Measurements from ENCODE around the gene PPHLN1.

The PPHLN1 gene

DNA sequence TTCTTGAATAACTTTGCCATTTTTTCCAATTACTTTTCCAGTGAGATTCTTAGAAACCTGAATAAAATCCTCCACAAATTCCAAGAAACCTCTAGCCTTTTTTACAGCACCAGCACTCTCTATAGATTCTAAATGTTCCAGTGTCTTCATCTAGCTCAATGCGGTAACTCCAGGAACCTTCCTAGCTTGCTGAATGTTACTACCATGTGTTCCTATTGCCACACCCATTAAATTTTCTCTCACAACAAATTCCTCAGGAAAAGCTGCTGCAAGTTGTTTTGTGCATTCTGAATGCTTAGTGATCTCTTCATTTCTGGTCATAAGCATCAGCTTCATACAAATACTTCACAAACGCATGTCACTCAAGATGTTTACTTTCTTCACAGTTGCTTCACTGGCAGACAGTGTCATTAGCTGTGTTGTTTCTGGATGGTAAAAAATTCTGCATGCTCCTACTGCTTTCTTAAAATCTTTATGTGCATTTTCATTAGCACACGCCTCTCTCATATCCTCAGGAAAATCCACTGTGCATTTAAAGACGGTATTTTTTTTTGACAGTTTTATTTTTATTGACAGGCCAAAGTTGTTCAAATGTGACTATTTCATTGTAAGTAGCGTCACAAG lies 106.7 kb downstream of the PPHLN1 start:
- Histone ChIP-seq H3K9me3 (ENCODE audit: insufficient read depth, low read length, severe bottlenecking) (no peaks in the 10 kb centered on the region), H3K4me3 (ENCODE audit: low read depth in 1 of 2, low read length in 2 of 2) (no peak overlapping the region), H3K9ac (ENCODE audit: low read depth, low read length) (no peak overlapping the region), H3K27me3 (ENCODE audit: insufficient read depth, low read length, poor library complexity) (no peaks in the 10 kb centered on the region), H3K36me3 (ENCODE audit: insufficient read depth, low read length) (peaks cover 7% of the 10 kb centered on the region; the same call in 1 of the 2 replicates), H2AFZ (ENCODE audit: low read depth, low read length) (no peak overlapping the region), H3K4me1 (ENCODE audit: insufficient read depth, low read length) (no peaks in the 10 kb centered on the region), H4K20me1 (ENCODE audit: insufficient read depth, low read length) (no peaks in the 10 kb centered on the region), H3K79me2 (ENCODE audit: insufficient read depth, low read length) (no peaks in the 10 kb centered on the region), H3K27ac (ENCODE audit: low read length) (no peak overlapping the region), H3K4me2 (ENCODE audit: insufficient read depth, low read length) (no peak overlapping the region)
- TF ChIP-seq EZH2 (IDR thresholded peaks at IDR 0.05; ENCODE audit: borderline replicate concordance, low read depth, low read length, severe bottlenecking), result no peak
- TF ChIP-seq, protein P1, sequence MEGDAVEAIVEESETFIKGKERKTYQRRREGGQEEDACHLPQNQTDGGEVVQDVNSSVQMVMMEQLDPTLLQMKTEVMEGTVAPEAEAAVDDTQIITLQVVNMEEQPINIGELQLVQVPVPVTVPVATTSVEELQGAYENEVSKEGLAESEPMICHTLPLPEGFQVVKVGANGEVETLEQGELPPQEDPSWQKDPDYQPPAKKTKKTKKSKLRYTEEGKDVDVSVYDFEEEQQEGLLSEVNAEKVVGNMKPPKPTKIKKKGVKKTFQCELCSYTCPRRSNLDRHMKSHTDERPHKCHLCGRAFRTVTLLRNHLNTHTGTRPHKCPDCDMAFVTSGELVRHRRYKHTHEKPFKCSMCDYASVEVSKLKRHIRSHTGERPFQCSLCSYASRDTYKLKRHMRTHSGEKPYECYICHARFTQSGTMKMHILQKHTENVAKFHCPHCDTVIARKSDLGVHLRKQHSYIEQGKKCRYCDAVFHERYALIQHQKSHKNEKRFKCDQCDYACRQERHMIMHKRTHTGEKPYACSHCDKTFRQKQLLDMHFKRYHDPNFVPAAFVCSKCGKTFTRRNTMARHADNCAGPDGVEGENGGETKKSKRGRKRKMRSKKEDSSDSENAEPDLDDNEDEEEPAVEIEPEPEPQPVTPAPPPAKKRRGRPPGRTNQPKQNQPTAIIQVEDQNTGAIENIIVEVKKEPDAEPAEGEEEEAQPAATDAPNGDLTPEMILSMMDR (IDR thresholded peaks at IDR 0.05; ENCODE audit: borderline replicate concordance, extremely low read depth, low read length, poor library complexity, severe bottlenecking), result no peak
- no peak for DNase-seq
- no peak for ATAC-seq (ENCODE audit: insufficient read depth, low read depth)

DNA sequence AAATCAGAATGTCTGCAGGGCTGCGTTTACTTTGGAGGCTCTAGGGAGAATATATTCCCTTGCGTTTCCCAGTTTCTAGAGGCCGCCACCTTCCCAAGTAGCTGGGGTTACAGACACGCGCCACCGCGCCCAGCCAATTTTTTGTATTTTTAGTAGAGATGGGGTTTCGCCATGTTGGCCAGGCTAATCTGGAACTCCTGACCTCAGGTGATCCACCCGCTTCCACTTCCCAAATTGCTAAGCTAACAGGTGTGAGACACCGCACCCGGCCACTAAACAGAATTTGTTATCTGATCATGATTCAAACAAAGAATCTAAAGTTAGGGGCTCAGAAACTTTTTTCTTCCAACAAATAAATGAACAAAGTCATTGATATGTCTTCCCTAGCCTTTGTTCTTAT lies 114.6 kb downstream of the PPHLN1 start:
- H3K4me3 ChIP-seq (ENCODE audit: low read depth in 1 of 2, low read length in 2 of 2), result no peak overlapping the region

GRCh38 chr12:42442311-42442759 lies 116.4 kb downstream of the PPHLN1 start:
- Histone ChIP-seq H3K27me3 (ENCODE audit: insufficient read depth, low read length, poor library complexity) (no peaks in the 10 kb centered on the region), H3K27ac (ENCODE audit: low read length) (no peak overlapping the region), H3K79me2 (ENCODE audit: insufficient read depth, low read length) (no peaks in the 10 kb centered on the region; the same call in 1 of the 2 replicates), H3K36me3 (ENCODE audit: insufficient read depth, low read length) (peaks cover 53% of the 10 kb centered on the region), H3K4me1 (ENCODE audit: insufficient read depth, low read length) (no peaks in the 10 kb centered on the region), H2AFZ (ENCODE audit: low read depth, low read length) (no peak overlapping the region), H3K9ac (ENCODE audit: low read depth, low read length) (no peak overlapping the region), H3K9me3 (ENCODE audit: insufficient read depth, low read length, severe bottlenecking) (no peaks in the 10 kb centered on the region), H4K20me1 (ENCODE audit: insufficient read depth, low read length) (no peaks in the 10 kb centered on the region), H3K4me3 (ENCODE audit: low read depth in 1 of 2, low read length in 2 of 2) (no peak overlapping the region), H3K4me2 (ENCODE audit: insufficient read depth, low read length) (no peak overlapping the region)
- DNase-seq, result no peak
- no peak for TF ChIP-seq EZH2 (IDR thresholded peaks at IDR 0.05; ENCODE audit: borderline replicate concordance, low read depth, low read length, severe bottlenecking)
- TF ChIP-seq, protein P1 (IDR thresholded peaks at IDR 0.05; ENCODE audit: borderline replicate concordance, extremely low read depth, low read length, poor library complexity, severe bottlenecking), result no peak
- no peak for ATAC-seq (ENCODE audit: insufficient read depth, low read depth)

More for the DNA sequence above, 114.6 kb downstream of the PPHLN1 start:
- Histone ChIP-seq H3K79me2 (ENCODE audit: insufficient read depth, low read length) (no peaks in the 10 kb centered on the region; the same call in 1 of the 2 replicates), H3K27ac (ENCODE audit: low read length) (no peak overlapping the region), H3K4me1 (ENCODE audit: insufficient read depth, low read length) (no peaks in the 10 kb centered on the region), H3K9me3 (ENCODE audit: insufficient read depth, low read length, severe bottlenecking) (no peaks in the 10 kb centered on the region), H3K27me3 (ENCODE audit: insufficient read depth, low read length, poor library complexity) (no peaks in the 10 kb centered on the region), H3K36me3 (ENCODE audit: insufficient read depth, low read length) (peaks cover 44% of the 10 kb centered on the region), H3K4me2 (ENCODE audit: insufficient read depth, low read length) (no peak overlapping the region), H2AFZ (ENCODE audit: low read depth, low read length) (no peak overlapping the region), H3K9ac (ENCODE audit: low read depth, low read length) (no peak overlapping the region), H4K20me1 (ENCODE audit: insufficient read depth, low read length) (no peaks in the 10 kb centered on the region)
- DNase-seq (no peak), ATAC-seq (ENCODE audit: insufficient read depth, low read depth) (no peak)
- TF ChIP-seq, protein P1 (IDR thresholded peaks at IDR 0.05; ENCODE audit: borderline replicate concordance, extremely low read depth, low read length, poor library complexity, severe bottlenecking), result no peak

All from DND-41 (cell line).